Vagina (tissue), 2 donors: ENCODE data around the gene TBXAS1.

Experiments used
- CTCF ChIP-seq, 3 experiments: fragments of 450-650 bp in 2 of 3; fragments of 200-600 bp in 1 of 3; sonication (generic) in 1 of 3; IDR thresholded peaks; one replicate each; pipeline ENCODE4 v1.5.1; 2017 to 2019; ENCODE audit warnings: antibody characterized with exemption in 3 of 3, mild to moderate bottlenecking in 2 of 3, moderate library complexity in 2 of 3
- POLR2AphosphoS5 ChIP-seq, 2 donors: sonication (generic); formaldehyde crosslinking; IDR thresholded peaks; one replicate each; pipeline ENCODE4 v1.9.0; 2017; ENCODE audit warnings: antibody characterized with exemption in 2 of 2, mild to moderate bottlenecking in 2 of 2, low read depth in 1 of 2; ENCODE audit not compliant: insufficient read depth in 1 of 2

- TF ChIP-seq POLR2AphosphoS5 (IDR thresholded peaks at IDR 0.05; ENCODE audit: insufficient read depth in 1 of 2, low read depth in 1 of 2) = no peak
- TF ChIP-seq CTCF (IDR thresholded peaks at IDR 0.05) = no peak
These were observed 190.5 kb downstream of the TBXAS1 start for GRCh38 chr7:140019606-140020005.
